H9 (cell line): Measurements from ENCODE around the gene ANK3. TPM values are rescaled to one million over a fixed set of nuclear protein-coding genes. Genes with fewer than 3 reads are reported as not detected.

Experiments used
- DNase-seq: peaks from one replicate; pipeline ENCODE4 v3.0.0-alpha.2; 2017
- H2AFZ ChIP-seq: one replicate; pipeline ENCODE4 v1.6.1; 2013; ENCODE audit warnings: mild to moderate bottlenecking, low read length, control low read depth, moderate library complexity
- H2AK5ac ChIP-seq: 2 replicates; pipeline ENCODE4 v1.6.1; 2013; ENCODE audit warnings: low read length, control low read depth, mixed read lengths; ENCODE audit not compliant: insufficient read length
- H2BK120ac ChIP-seq: one replicate; pipeline ENCODE4 v1.6.1; 2013; ENCODE audit warnings: low read depth, mild to moderate bottlenecking, low read length, control low read depth, inconsistent platforms; ENCODE audit not compliant: poor library complexity, severe bottlenecking
- H2BK12ac ChIP-seq: 2 replicates; pipeline ENCODE4 v1.6.1; 2013; ENCODE audit warnings: low read length, control low read depth, mixed read lengths, low read depth; ENCODE audit not compliant: insufficient read length
- H2BK15ac ChIP-seq: 2 replicates; pipeline ENCODE4 v1.6.1; 2013; ENCODE audit warnings: low read depth, low read length, control low read depth
- H2BK20ac ChIP-seq: one replicate; pipeline ENCODE4 v1.6.1; 2013; ENCODE audit warnings: low read depth, mild to moderate bottlenecking, low read length, control low read depth, inconsistent platforms; ENCODE audit not compliant: poor library complexity, severe bottlenecking
- H2BK5ac ChIP-seq: 2 replicates; pipeline ENCODE4 v1.6.1; 2013; ENCODE audit warnings: low read length, control low read depth, mixed read lengths; ENCODE audit not compliant: insufficient read length
- H3K14ac ChIP-seq: 2 replicates; pipeline ENCODE4 v1.6.1; 2013; ENCODE audit warnings: low read length, control low read depth; ENCODE audit not compliant: insufficient read depth
- H3K18ac ChIP-seq: 2 replicates; pipeline ENCODE4 v1.6.1; 2013; ENCODE audit warnings: low read depth, mild to moderate bottlenecking, mixed read lengths, low read length, control low read depth; ENCODE audit not compliant: insufficient read length
- H3K23ac ChIP-seq: 2 replicates; pipeline ENCODE4 v1.6.1; 2013; ENCODE audit warnings: low read length, control low read depth, mixed read lengths, low read depth; ENCODE audit not compliant: insufficient read length
- H3K23me2 ChIP-seq: 2 replicates; pipeline ENCODE4 v1.6.1; 2013; ENCODE audit warnings: low read depth, mild to moderate bottlenecking, mixed read lengths, low read length, control low read depth; ENCODE audit not compliant: insufficient read length, poor library complexity, severe bottlenecking
- H3K27ac ChIP-seq: 2 replicates; pipeline ENCODE4 v1.5.1; 2013; ENCODE audit warnings: low read length, control low read depth, mixed read lengths, low read depth; ENCODE audit not compliant: insufficient read length
- H3K27me3 ChIP-seq: 2 replicates; pipeline ENCODE4 v1.6.1; 2013; ENCODE audit warnings: low read length, control low read depth, inconsistent platforms; ENCODE audit not compliant: insufficient read depth
- H3K4ac ChIP-seq: 2 replicates; pipeline ENCODE4 v1.6.1; 2013; ENCODE audit warnings: low read depth, mild to moderate bottlenecking, control low read depth, inconsistent platforms, low read length, moderate library complexity
- H3K4me1 ChIP-seq: 2 replicates; pipeline ENCODE4 v1.6.1; 2013; ENCODE audit warnings: low read length, control low read depth, inconsistent platforms; ENCODE audit not compliant: insufficient read depth
- H3K4me2 ChIP-seq: 2 replicates; pipeline ENCODE4 v1.6.1; 2013; ENCODE audit warnings: low read length, control low read depth, mixed read lengths; ENCODE audit not compliant: insufficient read length, insufficient read depth
- H3K56ac ChIP-seq: 2 replicates; pipeline ENCODE4 v1.6.1; 2013; ENCODE audit warnings: low read depth, mild to moderate bottlenecking, mixed read lengths, low read length, control low read depth; ENCODE audit not compliant: insufficient read length
- H3K79me1 ChIP-seq: 2 replicates; pipeline ENCODE4 v1.6.1; 2013; ENCODE audit warnings: low read depth, mild to moderate bottlenecking, moderate library complexity, low read length, control low read depth, inconsistent platforms; ENCODE audit not compliant: insufficient read depth, poor library complexity, severe bottlenecking
- H3K79me2 ChIP-seq: 2 replicates; pipeline ENCODE4 v1.6.1; 2013; ENCODE audit warnings: low read length, control low read depth, inconsistent platforms; ENCODE audit not compliant: insufficient read depth
- H3K9ac ChIP-seq: 2 replicates; pipeline ENCODE4 v1.6.1; 2013; ENCODE audit warnings: low read length, control low read depth, mixed read lengths; ENCODE audit not compliant: insufficient read length; ENCODE audit errors: extremely low read depth
- H3K9me3 ChIP-seq: one replicate; pipeline ENCODE4 v1.6.1; 2013; ENCODE audit warnings: low read depth, low read length, inconsistent platforms; ENCODE audit not compliant: control insufficient read depth
- H3T11ph ChIP-seq: one replicate; pipeline ENCODE4 v1.6.1; 2013; ENCODE audit warnings: mild to moderate bottlenecking, low read length, control low read depth, inconsistent platforms
- H4K20me1 ChIP-seq: one replicate; pipeline ENCODE4 v1.6.1; 2013; ENCODE audit not compliant: control insufficient read depth, insufficient read length, insufficient read depth
- H4K5ac ChIP-seq: 2 replicates; pipeline ENCODE4 v1.6.1; 2013; ENCODE audit warnings: low read depth, mild to moderate bottlenecking, mixed read lengths, low read length, control low read depth; ENCODE audit not compliant: insufficient read length
- H4K8ac ChIP-seq: replicated peaks from 2 replicates; pipeline ENCODE4 v1.6.1; 2013; ENCODE audit warnings: low read length, control low read depth, mixed read lengths, low read depth; ENCODE audit not compliant: insufficient read length
- H4K91ac ChIP-seq: 2 replicates; pipeline ENCODE4 v1.6.1; 2013; ENCODE audit warnings: low read depth, mild to moderate bottlenecking, moderate library complexity, mixed read lengths, low read length, control low read depth; ENCODE audit not compliant: insufficient read length
- H3K27ac Mint-ChIP-seq, 3 experiments: 2 replicates in 2 of 3; 3 replicates in 1 of 3; pipeline ENCODE4 v1.8.0; 2020 to 2021; ENCODE audit warnings: mixed read lengths in 3 of 3, mild to moderate bottlenecking in 1 of 3, moderate library complexity in 1 of 3
- H3K27me3 Mint-ChIP-seq: 2 replicates; pipeline ENCODE4 v1.8.0; 2021; ENCODE audit warnings: low read depth, mild to moderate bottlenecking, moderate library complexity, mixed read lengths
- H3K36me3 Mint-ChIP-seq, 3 experiments: 2 replicates in 2 of 3; 3 replicates in 1 of 3; pipeline ENCODE4 v1.8.0; 2020 to 2021; ENCODE audit warnings: low read depth in 3 of 3, mixed read lengths in 3 of 3; ENCODE audit not compliant: insufficient read depth in 1 of 3
- H3K4me1 Mint-ChIP-seq, 2 experiments: 2 replicates each; pipeline ENCODE4 v1.8.0; 2020; ENCODE audit warnings: mixed read lengths in 2 of 2
- H3K4me3 Mint-ChIP-seq, 2 experiments: 2 replicates in 1 of 2; 3 replicates in 1 of 2; pipeline ENCODE4 v1.8.0; 2020 to 2021; ENCODE audit warnings: mild to moderate bottlenecking in 2 of 2, mixed read lengths in 2 of 2, moderate library complexity in 1 of 2
- H3K9me3 Mint-ChIP-seq, 2 experiments: 2 replicates in 1 of 2; 3 replicates in 1 of 2; pipeline ENCODE4 v1.8.0; 2020; ENCODE audit warnings: mild to moderate bottlenecking in 2 of 2, mixed read lengths in 2 of 2, moderate library complexity in 1 of 2
- WGBS: extraction: QIAGEN DNeasy Blood & Tissue Kit; methylation state at CpG from one replicate; pipeline ENCODE4 v1.1.7; 2013; ENCODE audit warnings: missing lambda C conversion rate, low lambda C conversion rate, mixed read lengths; ENCODE audit not compliant: insufficient read length; ENCODE audit errors: extremely low coverage; 5-methylcytosine and 5-hydroxymethylcytosine counted together
- total RNA-seq: library from RNA; stranded (reverse); gene quantifications from 2 replicates; pipeline ENCODE4 v1.2.1, GENCODE V29; 2021
- TF ChIP-seq, protein P1 (sequence below): fragments of 200-600 bp; sonication (generic); conservative IDR thresholded peaks from 3 replicates; pipeline ENCODE4 v1.8.0; 2021; ENCODE audit warnings: antibody characterized with exemption, mild to moderate bottlenecking

ANK3 gene
- total RNA-seq, 1 experiment from 2014 or later = 59.6 TPM

DNA sequence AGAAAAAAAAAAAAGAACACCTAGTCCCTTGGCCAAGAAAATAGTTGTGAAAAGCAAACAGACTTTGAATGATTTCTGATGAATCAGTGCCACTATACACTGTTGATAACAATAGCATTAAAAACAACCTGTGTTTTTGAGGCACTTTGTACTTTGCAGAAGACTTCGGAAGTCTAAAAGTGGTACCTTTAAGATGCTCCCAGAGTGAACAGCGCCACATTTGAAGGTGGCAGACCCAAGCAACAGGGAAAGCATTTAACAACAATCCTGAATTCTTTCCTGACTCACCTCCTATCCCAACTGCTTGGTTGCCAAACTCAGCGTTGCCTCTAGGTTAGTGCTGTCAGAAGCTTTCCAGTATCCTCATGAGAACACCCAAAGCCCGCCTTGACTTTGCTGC lies 380.9 kb downstream of the ANK3 start:
- Histone ChIP-seq H3K79me2 (no peaks in the 10 kb centered on the region), H3K23ac (no peak overlapping the region), H3K9ac (no peak overlapping the region), H3K4me1 (peaks cover 4% of the 10 kb centered on the region; the same call in 1 of the 2 replicates), H4K20me1 (no peaks in the 10 kb centered on the region), H3K79me1 (no peaks in the 10 kb centered on the region), H3K14ac (no peak overlapping the region), H2BK20ac (no peak overlapping the region), H2BK12ac (no peak overlapping the region), H3K9me3 (no peaks in the 10 kb centered on the region), H4K91ac (no peak overlapping the region), H3K23me2 (no peaks in the 10 kb centered on the region), H3K56ac (no peak overlapping the region), H2AK5ac (no peak overlapping the region), H3K4ac (no peak overlapping the region), H3K4me2 (no peak overlapping the region), H2BK120ac (no peak overlapping the region), H3K27ac (no peak overlapping the region), H4K5ac (no peak overlapping the region), H2BK5ac (no peak overlapping the region), H2AFZ (no peak overlapping the region), H3T11ph (no peak overlapping the region), H2BK15ac (no peak overlapping the region), H3K18ac (no peak overlapping the region), H3K27me3 (no peaks in the 10 kb centered on the region), H4K8ac (no peak overlapping the region)
- no peak overlapping the region for H3K27ac Mint-ChIP-seq
- no CpG with 5 or more reads among the region's 4 CpGs for WGBS
- H3K4me3 Mint-ChIP-seq = no peak overlapping the region
- peaks cover 7 to 9% of the 10 kb centered on the region in 2 experiments; a peak in 3 of 5 replicates for H3K9me3 Mint-ChIP-seq
- no peaks in the 10 kb centered on the region for H3K27me3 Mint-ChIP-seq
- peaks cover 4 to 10% of the 10 kb centered on the region in 2 experiments; a peak in 3 of 4 replicates for H3K4me1 Mint-ChIP-seq
- H3K36me3 Mint-ChIP-seq = peaks cover 0 to 11% (median 4%) of the 10 kb centered on the region in 3 experiments; a peak in 4 of 7 replicates
- TF ChIP-seq, protein P1, sequence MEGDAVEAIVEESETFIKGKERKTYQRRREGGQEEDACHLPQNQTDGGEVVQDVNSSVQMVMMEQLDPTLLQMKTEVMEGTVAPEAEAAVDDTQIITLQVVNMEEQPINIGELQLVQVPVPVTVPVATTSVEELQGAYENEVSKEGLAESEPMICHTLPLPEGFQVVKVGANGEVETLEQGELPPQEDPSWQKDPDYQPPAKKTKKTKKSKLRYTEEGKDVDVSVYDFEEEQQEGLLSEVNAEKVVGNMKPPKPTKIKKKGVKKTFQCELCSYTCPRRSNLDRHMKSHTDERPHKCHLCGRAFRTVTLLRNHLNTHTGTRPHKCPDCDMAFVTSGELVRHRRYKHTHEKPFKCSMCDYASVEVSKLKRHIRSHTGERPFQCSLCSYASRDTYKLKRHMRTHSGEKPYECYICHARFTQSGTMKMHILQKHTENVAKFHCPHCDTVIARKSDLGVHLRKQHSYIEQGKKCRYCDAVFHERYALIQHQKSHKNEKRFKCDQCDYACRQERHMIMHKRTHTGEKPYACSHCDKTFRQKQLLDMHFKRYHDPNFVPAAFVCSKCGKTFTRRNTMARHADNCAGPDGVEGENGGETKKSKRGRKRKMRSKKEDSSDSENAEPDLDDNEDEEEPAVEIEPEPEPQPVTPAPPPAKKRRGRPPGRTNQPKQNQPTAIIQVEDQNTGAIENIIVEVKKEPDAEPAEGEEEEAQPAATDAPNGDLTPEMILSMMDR = no peak; the same call in 2 of the 3 replicates
- DNase-seq = no peak
